ENCODE measurements around the gene C6orf89. TPM values are rescaled to one million over a fixed set of nuclear protein-coding genes. Genes with fewer than 3 reads are reported as not detected.
A peak's percentile ranks its signal among the peaks of the same experiment; 100 is the strongest.

C6orf89 gene
- total and polyA plus RNA-seq, 2 of the 8 experiments (the other 6 are each of a cell fraction or from before 2014, with no cell fraction given): 4.6 to 12.3 TPM

- TF ChIP-seq, protein P1, sequence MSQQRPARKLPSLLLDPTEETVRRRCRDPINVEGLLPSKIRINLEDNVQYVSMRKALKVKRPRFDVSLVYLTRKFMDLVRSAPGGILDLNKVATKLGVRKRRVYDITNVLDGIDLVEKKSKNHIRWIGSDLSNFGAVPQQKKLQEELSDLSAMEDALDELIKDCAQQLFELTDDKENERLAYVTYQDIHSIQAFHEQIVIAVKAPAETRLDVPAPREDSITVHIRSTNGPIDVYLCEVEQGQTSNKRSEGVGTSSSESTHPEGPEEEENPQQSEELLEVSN (IDR thresholded peaks at IDR 0.05): no peak
- TF ChIP-seq CBX8 (IDR thresholded peaks at IDR 0.05; ENCODE audit: borderline replicate concordance, low read depth, low read length) (no peak), SP1 (IDR thresholded peaks at IDR 0.05; ENCODE audit: low read depth, low read length) (peak; percentile 44; the same call in 1 of the 2 replicates), NRF1 (IDR thresholded peaks at IDR 0.05; ENCODE audit: low read depth, low read length) (no peak), EGR1 (IDR thresholded peaks at IDR 0.05; ENCODE audit: borderline replicate concordance, low read depth, low read length) (0 out of 2 replicates have a peak, but pooled peaks have one; percentile 20), HDAC2 (IDR thresholded peaks at IDR 0.05; ENCODE audit: borderline replicate concordance in 1 of 2, low read depth in 2 of 2, low read length in 2 of 2) (0 out of 4 replicates have a peak, but pooled peaks of 1 of the 2 experiments have one; percentile 27), TEAD4 (IDR thresholded peaks at IDR 0.05; ENCODE audit: low read depth, low read length) (no peak), RAD21 (IDR thresholded peaks at IDR 0.05 in 1 of 2, conservative IDR thresholded peaks at IDR 0.05 in 1 of 2; ENCODE audit: low read depth in 2 of 2, low read length in 2 of 2) (no peak), SIX5 (IDR thresholded peaks at IDR 0.05; ENCODE audit: low read depth, low read length) (no peak), ZNF274 (IDR thresholded peaks at IDR 0.05; ENCODE audit: borderline replicate concordance, extremely low read depth, low read length) (no peak), ATF3 (IDR thresholded peaks at IDR 0.05; ENCODE audit: insufficient read depth, low read depth, low read length) (no peak)
Observed at GRCh38 chr6:36858407-36858981, 27.3 kb upstream of the C6orf89 start (continued).
